ENCODE data around the gene UTS2B. TPM values are rescaled to one million over a fixed set of nuclear protein-coding genes. Genes with fewer than 3 reads are reported as not detected.

Gene UTS2B
- total and polyA plus RNA-seq, 2 of the 4 experiments (the other 2 are of a cell fraction) = 0.72 to 0.79 TPM

- TF ChIP-seq USF2 (IDR thresholded peaks at IDR 0.05; ENCODE audit: low read depth, low read length) = no peak
These were observed 69.7 kb downstream of the UTS2B start (continued) for GRCh38 chr3:191260431-191261303.

- H3K56ac ChIP-seq (ENCODE audit: extremely low read depth, insufficient read depth, low read length) = no peak overlapping the region
- no peak overlapping the region for H3K18ac ChIP-seq (ENCODE audit: low read depth, low read length)
- no peak overlapping the region for H2AFZ ChIP-seq (replicated peaks; ENCODE audit: low read length, poor library complexity)
- no peak overlapping the region for H3K4me3 ChIP-seq (ENCODE audit: insufficient read depth, low read depth, low read length)
- H3K9me3 ChIP-seq (ENCODE audit: control insufficient read depth, insufficient read depth, low read length) = no peaks in the 10 kb centered on the region
- POLR2A ChIA-PET (ENCODE audit: unreplicated experiment) = no interaction called here
- no peaks in the 10 kb centered on the region for H3K79me1 ChIP-seq (ENCODE audit: low read depth in 1 of 2, low read length in 2 of 2)
- no peak overlapping the region for H3K27ac ChIP-seq (ENCODE audit: insufficient read depth, low read length)
- ATAC-seq (ENCODE audit: low read depth) (no peak), DNase-seq (no peak)
- H2BK120ac ChIP-seq (ENCODE audit: low read depth, low read length) = no peak overlapping the region
- no peak overlapping the region for H3K4ac ChIP-seq (ENCODE audit: low read depth, low read length)
- H2AK5ac ChIP-seq (ENCODE audit: low read depth, low read length) = no peak overlapping the region
- no peak overlapping the region for H3K14ac ChIP-seq (replicated peaks; ENCODE audit: low read depth, low read length)
- dilution Hi-C loops (cut with HindIII; ENCODE audit: low sequenced_read_pairs, unreplicated experiment) = no loop called here
- H2BK15ac ChIP-seq (ENCODE audit: low read depth, low read length) = no peak overlapping the region
- no CpG with 5 or more reads among the region's 1 CpG for WGBS, 2 experiments (ENCODE audit: extremely low coverage in 2 of 2, insufficient read length in 1 of 2)
- H3K27me3 ChIP-seq (ENCODE audit: control insufficient read depth, insufficient read depth, low read length) = no peaks in the 10 kb centered on the region
- H4K91ac ChIP-seq (ENCODE audit: insufficient read depth, low read depth, low read length) = no peak overlapping the region
- H3K23ac ChIP-seq (ENCODE audit: low read depth, low read length) = no peak overlapping the region
- no peak overlapping the region for H4K8ac ChIP-seq (ENCODE audit: low read depth in 2 of 2, low read length in 2 of 2)
- in situ Hi-C loops (cut with MboI; ENCODE audit: low sequenced_read_pairs) = no loop called here
- H3K4me1 ChIP-seq (ENCODE audit: control insufficient read depth, insufficient read depth, low read length) = no peaks in the 10 kb centered on the region
- no peaks in the 10 kb centered on the region for H3K9me1 ChIP-seq (ENCODE audit: insufficient read depth, low read length)
- intact Hi-C loops (cut with micrococcal nuclease) = no loop called here
- H2AK9ac ChIP-seq (replicated peaks; ENCODE audit: low read depth, low read length, poor library complexity) = no peak overlapping the region
- H4K20me1 ChIP-seq (ENCODE audit: insufficient read depth, low read length) = no peaks in the 10 kb centered on the region
- no peak overlapping the region for H2BK5ac ChIP-seq (ENCODE audit: low read depth, low read length, poor library complexity, severe bottlenecking)
- H4K5ac ChIP-seq (ENCODE audit: low read depth, low read length) = no peak overlapping the region
- H2BK20ac ChIP-seq (ENCODE audit: low read depth, low read length) = no peak overlapping the region
- H3K4me2 ChIP-seq (ENCODE audit: low read depth, low read length) = no peak overlapping the region
- CTCF ChIA-PET = interaction anchor here (0.6 kb wide), 1 partner anchor 525 kb away, joined by 3 read pairs; no protein-coding TSS in a partner anchor
- no peak overlapping the region for H3K9ac ChIP-seq (ENCODE audit: low read depth, low read length)
- H3K36me3 ChIP-seq (ENCODE audit: control insufficient read depth, insufficient read depth, low read length) = no peaks in the 10 kb centered on the region
- BruUV-seq (replicated peaks) = no TSS peak
- no peak for TF ChIP-seq POLR2A (IDR thresholded peaks at IDR 0.05; ENCODE audit: low read depth, low read length)
- no peak for TF ChIP-seq FOS (IDR thresholded peaks at IDR 0.05; ENCODE audit: low read depth, low read length)
- no peak for TF ChIP-seq CHD1 (IDR thresholded peaks at IDR 0.05; ENCODE audit: low read depth, low read length)
- no peak for TF ChIP-seq MAZ (IDR thresholded peaks at IDR 0.05; ENCODE audit: borderline replicate concordance, low read depth, low read length)
- TF ChIP-seq USF2 (IDR thresholded peaks at IDR 0.05; ENCODE audit: low read depth, low read length) = no peak
- TF ChIP-seq RFX5 (IDR thresholded peaks at IDR 0.05; ENCODE audit: low read depth, low read length) = no peak
- no peak for TF ChIP-seq SMC3 (IDR thresholded peaks at IDR 0.05; ENCODE audit: low read depth, low read length)
- no peak for TF ChIP-seq RAD21 (IDR thresholded peaks at IDR 0.05; ENCODE audit: low read length)
- no peak for TF ChIP-seq CTCF (conservative IDR thresholded peaks at IDR 0.05; ENCODE audit: low read depth, low read length)
- no peak for TF ChIP-seq NFE2L2 (IDR thresholded peaks at IDR 0.05; ENCODE audit: low read depth, low read length)
- no peak for TF ChIP-seq MXI1 (IDR thresholded peaks at IDR 0.05; ENCODE audit: borderline replicate concordance, low read depth, low read length)
- TF ChIP-seq MAFK (IDR thresholded peaks at IDR 0.05; ENCODE audit: low read depth, low read length) = no peak
- TF ChIP-seq CEBPB (IDR thresholded peaks at IDR 0.05; ENCODE audit: low read depth, low read length) = no peak
- TF ChIP-seq BHLHE40 (IDR thresholded peaks at IDR 0.05; ENCODE audit: low read depth, low read length) = no peak
These were observed 70.8 kb downstream of the UTS2B start for GRCh38 chr3:191259486-191259885.

Data from IMR-90 (cell line).